Liver (tissue), 9 donors: ENCODE data around the gene ZNF532. TPM values are rescaled to one million over a fixed set of nuclear protein-coding genes. Genes with fewer than 3 reads are reported as not detected.
"Not testable (repeated sequence)": the region's sequence is repeated elsewhere in the genome, so short reads cannot be mapped to it uniquely, and the experiment has no call there.

Source experiments
- DNase-seq: peaks from one replicate; pipeline ENCODE4 v3.0.0-alpha.2; 2017; ENCODE audit warnings: low spot score
- H3K27ac ChIP-seq, 2 donors: one replicate each; pipeline ENCODE4 v1.7.0; 2013; ENCODE audit warnings: inconsistent platforms in 2 of 2, low read length in 2 of 2, control low read depth in 1 of 2, low read depth in 1 of 2, mild to moderate bottlenecking in 1 of 2
- H3K27me3 ChIP-seq, 4 donors: one replicate each; pipeline versions ENCODE4 v1.6.1 to v1.7.0; 2013; ENCODE audit warnings: low read length in 3 of 4, inconsistent platforms in 1 of 4, mild to moderate bottlenecking in 1 of 4, moderate library complexity in 1 of 4; ENCODE audit not compliant: control insufficient read depth in 4 of 4, insufficient read depth in 4 of 4
- H3K36me3 ChIP-seq, 4 donors: one replicate each; pipeline versions ENCODE4 v1.6.1 to v1.7.0; 2013; ENCODE audit warnings: low read length in 3 of 4, mild to moderate bottlenecking in 3 of 4, low read depth in 1 of 4, moderate library complexity in 1 of 4; ENCODE audit not compliant: control insufficient read depth in 4 of 4, insufficient read depth in 3 of 4
- H3K4me1 ChIP-seq, 4 donors: one replicate each; pipeline versions ENCODE4 v1.6.1 to v1.7.0; 2013; ENCODE audit warnings: low read length in 3 of 4, mild to moderate bottlenecking in 3 of 4, moderate library complexity in 1 of 4; ENCODE audit not compliant: control insufficient read depth in 4 of 4, insufficient read depth in 4 of 4
- H3K4me3 ChIP-seq, 3 donors: one replicate each; pipeline versions ENCODE4 v1.6.1 to v1.7.0; 2013; ENCODE audit warnings: low read length in 3 of 3, control low read depth in 1 of 3, low read depth in 1 of 3, mild to moderate bottlenecking in 1 of 3
- H3K9ac ChIP-seq, 2 donors: one replicate each; pipeline ENCODE4 v1.7.0; 2013; ENCODE audit warnings: low read length in 2 of 2, mild to moderate bottlenecking in 2 of 2, moderate library complexity in 2 of 2, control low read depth in 1 of 2, low read depth in 1 of 2
- H3K9me3 ChIP-seq, 4 donors: one replicate each; pipeline versions ENCODE4 v1.6.1 to v1.7.0; 2013; ENCODE audit warnings: low read length in 3 of 4; ENCODE audit not compliant: control insufficient read depth in 4 of 4
- EGR1 ChIP-seq, 2 donors: IDR thresholded peaks; 2 replicates each; pipeline ENCODE4 v1.6.1; 2016 to 2018; ENCODE audit warnings: antibody characterized with exemption in 2 of 2, low read depth in 2 of 2
- FOXA1 ChIP-seq: IDR thresholded peaks from 2 replicates; pipeline ENCODE4 v1.6.1; 2016; ENCODE audit warnings: antibody characterized with exemption
- FOXA2 ChIP-seq: IDR thresholded peaks from 2 replicates; pipeline ENCODE4 v1.6.1; 2016; ENCODE audit warnings: antibody characterized with exemption
- GABPA ChIP-seq, 2 donors: IDR thresholded peaks in 1 of 2; conservative IDR thresholded peaks in 1 of 2; 2 replicates each; pipeline ENCODE4 v1.6.1; 2016; ENCODE audit warnings: antibody characterized with exemption in 2 of 2, mild to moderate bottlenecking in 1 of 2, moderate library complexity in 1 of 2
- HNF4A ChIP-seq, 2 donors: conservative IDR thresholded peaks; 2 replicates each; pipeline ENCODE4 v1.6.1; 2016; ENCODE audit warnings: antibody characterized with exemption in 2 of 2, mild to moderate bottlenecking in 2 of 2
- HNF4G ChIP-seq: IDR thresholded peaks from 2 replicates; pipeline ENCODE4 v1.6.1; 2016; ENCODE audit warnings: antibody characterized with exemption
- JUND ChIP-seq, 2 donors: IDR thresholded peaks; 2 replicates each; pipeline ENCODE4 v1.6.1; 2016; ENCODE audit warnings: antibody characterized with exemption in 2 of 2
- NR2F2 ChIP-seq: IDR thresholded peaks from 2 replicates; pipeline ENCODE4 v1.6.1; 2016; ENCODE audit warnings: antibody characterized with exemption
- RAD21 ChIP-seq, 2 donors: IDR thresholded peaks; 2 replicates each; pipeline ENCODE4 v1.6.1; 2016; ENCODE audit warnings: antibody characterized with exemption in 2 of 2, mild to moderate bottlenecking in 2 of 2
- REST ChIP-seq: IDR thresholded peaks from 2 replicates; pipeline ENCODE4 v1.6.1; 2016; ENCODE audit warnings: antibody characterized with exemption, mild to moderate bottlenecking
- RXRA ChIP-seq, 2 donors: IDR thresholded peaks; 2 replicates each; pipeline ENCODE4 v1.6.1; 2017 to 2018; ENCODE audit warnings: antibody characterized with exemption in 2 of 2, mild to moderate bottlenecking in 1 of 2
- SP1 ChIP-seq: IDR thresholded peaks from 2 replicates; pipeline ENCODE4 v1.6.1; 2018; ENCODE audit warnings: antibody characterized with exemption, mild to moderate bottlenecking
- TAF1 ChIP-seq: conservative IDR thresholded peaks from 2 replicates; pipeline ENCODE4 v1.6.1; 2016; ENCODE audit warnings: antibody characterized with exemption, mild to moderate bottlenecking
- ZBTB33 ChIP-seq: IDR thresholded peaks from 2 replicates; pipeline ENCODE4 v1.6.1; 2016; ENCODE audit warnings: antibody characterized with exemption
- WGBS: extraction: QIAGEN DNeasy Blood & Tissue Kit; methylation state at CpG from one replicate; pipeline ENCODE4 v1.1.7; 2013; 5-methylcytosine and 5-hydroxymethylcytosine counted together
- polyA plus RNA-seq, 2 donors: library from polyadenylated mRNA; stranded (reverse) in 1 of 2; unstranded in 1 of 2; fragments of 200-250 nt in 1 of 2; fragments of >200 nt in 1 of 2; fragmentation: Nextera tagmentation in 1 of 2; extraction: Ambion mirVana in 1 of 2; gene quantifications; one replicate each; pipeline versions ENCODE4 v1.2.1 to v1.2.3, GENCODE V29; 2013 to 2015
- total RNA-seq, 2 donors: library from RNA; depleted of rRNA; stranded (reverse); fragments of >200 nt; gene quantifications; one replicate each; pipeline ENCODE4 v1.2.3, GENCODE V29; 2014
- TF ChIP-seq, protein P1 (sequence below): IDR thresholded peaks from 2 replicates; pipeline ENCODE4 v1.6.1; 2016; ENCODE audit warnings: antibody characterized with exemption
- TF ChIP-seq, protein P2 (sequence below): IDR thresholded peaks from 2 replicates; pipeline ENCODE4 v1.6.1; 2016; ENCODE audit warnings: antibody characterized with exemption
- TF ChIP-seq, protein P3 (sequence below): fragments of 150-350 bp; IDR thresholded peaks from 2 replicates; pipeline ENCODE4 v1.5.1; 2017; ENCODE audit warnings: improper control_type of control experiment, low read depth, low read length; ENCODE audit not compliant: missing input control
- donor health status: healthy.
- donor health status: healthy.
- donor health status: healthy.
- donor health status: healthy.
- donor health status: healthy.

The ZNF532 gene
- total and polyA plus RNA-seq, 4 donors: 0.68 to 5.6 (median 2.5) TPM

DNA sequence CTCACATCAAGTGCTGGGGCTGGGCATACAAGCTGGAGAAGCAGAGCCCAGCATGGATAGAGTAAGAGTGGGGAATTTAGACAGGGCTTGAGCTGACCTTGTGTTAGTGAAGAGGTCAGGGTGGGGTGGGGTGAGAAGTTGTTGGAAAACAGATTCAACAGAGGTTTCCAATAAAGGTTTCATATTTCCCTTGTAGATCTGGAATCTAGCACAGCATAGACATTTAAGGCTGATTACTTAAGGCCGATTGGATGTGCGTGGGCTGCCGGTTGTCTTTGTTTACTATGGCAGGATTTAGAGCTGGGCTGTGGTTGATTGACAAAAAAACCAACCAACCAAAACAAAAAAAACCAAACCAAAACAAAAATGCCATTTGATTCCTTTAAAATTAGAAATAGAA lies 160.2 kb downstream of the ZNF532 start:
- Histone ChIP-seq H3K4me1 (peaks cover 0 to 17% (median 7%) of the 10 kb centered on the region in 4 donors), H3K27ac (peak overlapping the region in 1 of 2 donors; percentile 43), H3K36me3 (no peaks in the 10 kb centered on the region), H3K9ac (no peak overlapping the region), H3K27me3 (no peaks in the 10 kb centered on the region), H3K9me3 (no peaks in the 10 kb centered on the region), H3K4me3 (no peak overlapping the region)
- TF ChIP-seq NR2F2: peak; percentile 33
- TF ChIP-seq RAD21 (IDR thresholded peaks at IDR 0.05): no peak
- TF ChIP-seq SP1: peak; percentile 5
- 45% methylated on average over 3 of the region's 3 CpGs for WGBS
- no peak for DNase-seq

GRCh38 chr18:59025532-59025931 lies 160.9 kb downstream of the ZNF532 start:
- not testable (repeated sequence) for H3K36me3 ChIP-seq
- WGBS: 100% methylated on average over 2 of the region's 2 CpGs

DNA sequence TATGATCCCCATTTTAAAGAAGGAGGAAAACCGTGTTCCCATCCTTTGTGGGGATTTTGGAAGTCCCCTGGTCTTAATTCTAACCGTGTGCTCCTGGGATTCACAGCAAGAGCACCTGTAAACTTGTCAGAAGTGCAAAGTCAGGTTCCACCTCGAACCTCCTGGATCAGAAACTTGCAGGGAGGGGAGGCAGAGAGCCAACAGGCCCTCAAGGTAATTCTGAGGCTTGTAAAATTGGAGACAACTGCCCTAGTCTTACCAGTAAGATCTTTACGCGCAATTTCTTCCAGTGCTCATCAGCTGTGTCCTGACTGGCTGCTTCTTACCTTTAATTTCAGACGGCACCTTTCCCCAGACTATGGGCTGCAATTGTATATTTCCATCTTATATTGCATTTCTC lies 161.7 kb downstream of the ZNF532 start:
- H3K9me3 ChIP-seq: no peaks in the 10 kb centered on the region
- no peak for DNase-seq
- no peak for TF ChIP-seq TAF1
- TF ChIP-seq FOXA1: no peak
- no peak for TF ChIP-seq NR2F2
- no peak for TF ChIP-seq HNF4G
- no peak for TF ChIP-seq GABPA (IDR thresholded peaks at IDR 0.05 in 1 of 2, conservative IDR thresholded peaks at IDR 0.05 in 1 of 2)
- TF ChIP-seq JUND (IDR thresholded peaks at IDR 0.05): no peak
- no peak for TF ChIP-seq RXRA (IDR thresholded peaks at IDR 0.05)
- TF ChIP-seq, protein P1, sequence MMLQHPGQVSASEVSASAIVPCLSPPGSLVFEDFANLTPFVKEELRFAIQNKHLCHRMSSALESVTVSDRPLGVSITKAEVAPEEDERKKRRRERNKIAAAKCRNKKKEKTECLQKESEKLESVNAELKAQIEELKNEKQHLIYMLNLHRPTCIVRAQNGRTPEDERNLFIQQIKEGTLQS: no peak
- no peak for TF ChIP-seq FOXA2
- no peak for TF ChIP-seq HNF4A (conservative IDR thresholded peaks at IDR 0.05)
- TF ChIP-seq, protein P2, sequence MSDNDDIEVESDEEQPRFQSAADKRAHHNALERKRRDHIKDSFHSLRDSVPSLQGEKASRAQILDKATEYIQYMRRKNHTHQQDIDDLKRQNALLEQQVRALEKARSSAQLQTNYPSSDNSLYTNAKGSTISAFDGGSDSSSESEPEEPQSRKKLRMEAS: no peak
- H3K36me3 ChIP-seq: no peaks in the 10 kb centered on the region
- peaks cover 0 to 17% (median 7%) of the 10 kb centered on the region in 4 donors for H3K4me1 ChIP-seq
- no peak overlapping the region for H3K27ac ChIP-seq
- 86% methylated on average over 6 of the region's 6 CpGs for WGBS
- H3K9ac ChIP-seq: no peak overlapping the region
- no peak overlapping the region for H3K4me3 ChIP-seq
- H3K27me3 ChIP-seq: no peaks in the 10 kb centered on the region

More at GRCh38 chr18:59025532-59025931, 160.9 kb downstream of the ZNF532 start:
- H3K9ac ChIP-seq, DNase-seq, H3K9me3 ChIP-seq, H3K27me3 ChIP-seq, H3K4me3 ChIP-seq: not testable (repeated sequence)
- Histone ChIP-seq H3K4me1 (peaks cover 0 to 17% (median 7%) of the 10 kb centered on the region in 4 donors), H3K27ac (peak overlapping the region in 1 of 2 donors; percentile 21)

DNA sequence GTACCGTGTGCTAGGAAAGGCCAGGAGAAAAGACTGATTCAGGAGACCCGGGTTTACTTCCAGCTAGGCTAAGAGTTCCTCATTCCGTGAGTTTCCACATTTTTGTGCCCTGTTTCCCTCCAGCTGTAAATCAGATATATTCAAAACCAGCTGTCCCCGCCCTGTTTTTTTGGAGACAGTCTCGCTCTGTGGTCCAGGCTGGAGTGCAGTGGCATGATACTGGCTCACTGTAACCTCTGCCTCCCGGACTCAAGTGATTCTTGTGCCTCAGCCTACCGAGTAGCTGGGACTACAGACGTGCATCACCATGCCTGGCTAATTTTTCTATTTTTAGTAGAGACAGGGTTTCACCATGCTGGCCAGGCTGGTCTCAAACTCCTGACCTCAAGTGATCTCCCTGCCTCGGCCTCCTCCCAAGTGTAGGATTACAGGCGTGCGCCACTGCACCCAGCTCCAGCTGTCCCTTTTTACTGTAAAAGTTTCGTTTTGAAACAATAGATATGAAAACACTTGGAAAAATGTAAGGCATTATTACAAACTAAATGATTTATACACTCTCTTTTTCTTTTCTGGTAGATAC lies 162.2 kb downstream of the ZNF532 start:
- no peaks in the 10 kb centered on the region for H3K36me3 ChIP-seq
- WGBS: 89% methylated on average over 12 of the region's 12 CpGs
- H3K4me3 ChIP-seq: no peak overlapping the region
- DNase-seq: no peak
- peaks cover 0 to 12% (median 7%) of the 10 kb centered on the region in 4 donors for H3K4me1 ChIP-seq
- H3K27ac ChIP-seq: no peak overlapping the region
- no peaks in the 10 kb centered on the region for H3K9me3 ChIP-seq
- no peaks in the 10 kb centered on the region for H3K27me3 ChIP-seq
- no peak overlapping the region for H3K9ac ChIP-seq
- TF ChIP-seq EGR1 (IDR thresholded peaks at IDR 0.05; ENCODE audit: low read depth in 2 of 2) (no peak), TAF1 (no peak), ZBTB33 (no peak), GABPA (IDR thresholded peaks at IDR 0.05 in 1 of 2, conservative IDR thresholded peaks at IDR 0.05 in 1 of 2) (no peak), REST (no peak), RAD21 (IDR thresholded peaks at IDR 0.05) (no peak)
- TF ChIP-seq, protein P3, sequence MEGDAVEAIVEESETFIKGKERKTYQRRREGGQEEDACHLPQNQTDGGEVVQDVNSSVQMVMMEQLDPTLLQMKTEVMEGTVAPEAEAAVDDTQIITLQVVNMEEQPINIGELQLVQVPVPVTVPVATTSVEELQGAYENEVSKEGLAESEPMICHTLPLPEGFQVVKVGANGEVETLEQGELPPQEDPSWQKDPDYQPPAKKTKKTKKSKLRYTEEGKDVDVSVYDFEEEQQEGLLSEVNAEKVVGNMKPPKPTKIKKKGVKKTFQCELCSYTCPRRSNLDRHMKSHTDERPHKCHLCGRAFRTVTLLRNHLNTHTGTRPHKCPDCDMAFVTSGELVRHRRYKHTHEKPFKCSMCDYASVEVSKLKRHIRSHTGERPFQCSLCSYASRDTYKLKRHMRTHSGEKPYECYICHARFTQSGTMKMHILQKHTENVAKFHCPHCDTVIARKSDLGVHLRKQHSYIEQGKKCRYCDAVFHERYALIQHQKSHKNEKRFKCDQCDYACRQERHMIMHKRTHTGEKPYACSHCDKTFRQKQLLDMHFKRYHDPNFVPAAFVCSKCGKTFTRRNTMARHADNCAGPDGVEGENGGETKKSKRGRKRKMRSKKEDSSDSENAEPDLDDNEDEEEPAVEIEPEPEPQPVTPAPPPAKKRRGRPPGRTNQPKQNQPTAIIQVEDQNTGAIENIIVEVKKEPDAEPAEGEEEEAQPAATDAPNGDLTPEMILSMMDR: no peak
